ENCODE data around the gene TSHB. TPM values are rescaled to one million over a fixed set of nuclear protein-coding genes. Genes with fewer than 3 reads are reported as not detected.

TSHB gene
- total RNA-seq, 1 experiment from 2014 or later = not detected

DNA sequence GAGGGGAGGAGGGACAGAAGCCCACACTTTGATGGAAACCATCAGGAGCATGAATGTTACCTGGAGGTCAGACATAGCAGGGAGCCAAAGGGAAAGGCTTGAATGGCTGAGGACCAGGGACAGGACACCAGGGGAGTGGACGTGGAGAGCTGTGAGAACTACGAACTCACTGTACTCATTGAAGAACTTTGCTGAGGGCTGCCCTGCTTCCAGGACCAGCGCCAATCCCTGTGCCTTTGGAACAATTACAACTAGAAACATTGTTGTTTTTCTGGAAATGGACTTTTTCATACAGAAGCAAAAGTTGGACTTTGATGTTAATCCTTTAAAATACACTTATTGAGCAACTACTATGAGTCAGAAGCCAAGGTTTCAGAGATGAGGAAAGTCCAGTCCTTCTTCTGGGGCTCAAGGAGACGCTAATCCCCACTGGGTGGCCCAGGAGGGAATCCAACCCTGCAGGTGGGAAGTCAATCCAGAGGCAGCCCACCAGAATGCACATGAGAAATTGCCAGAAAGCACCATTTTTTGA is 46.8 kb downstream of the TSHB start:
- Histone ChIP-seq H3K9me2 (ENCODE audit: insufficient read depth) (no peaks in the 10 kb centered on the region), H3K4me2 (ENCODE audit: low read length) (no peak overlapping the region), H3K9ac (ENCODE audit: low read length) (no peak overlapping the region), H3K27ac (ENCODE audit: low read depth, low read length) (no peak overlapping the region), H3K36me3 (ENCODE audit: control insufficient read depth in 1 of 2, insufficient read depth in 2 of 2, low read length in 2 of 2) (no peaks in the 10 kb centered on the region), H3K27me3 (ENCODE audit: insufficient read depth, low read length) (no peaks in the 10 kb centered on the region), H3K9me3 (ENCODE audit: control insufficient read depth in 1 of 2, insufficient read depth in 1 of 2, low read depth in 1 of 2, low read length in 2 of 2) (no peaks in the 10 kb centered on the region), H4K20me1 (ENCODE audit: insufficient read depth) (no peaks in the 10 kb centered on the region), H3K4me3 (replicated peaks in 1 of 2; ENCODE audit: low read depth in 1 of 2, low read length in 2 of 2) (no peak overlapping the region), H3K4me1 (ENCODE audit: control insufficient read depth in 1 of 2, insufficient read depth in 2 of 2, low read length in 2 of 2) (no peaks in the 10 kb centered on the region), H3K79me2 (ENCODE audit: insufficient read depth, low read length) (no peaks in the 10 kb centered on the region), H2AFZ (ENCODE audit: low read depth, low read length, poor library complexity, severe bottlenecking) (no peak overlapping the region)
- intact Hi-C loops (cut with micrococcal nuclease) = no loop called here
- DNase-seq (ENCODE audit: low read depth, low spot score) = no peak
- ATAC-seq = no peak
- RAD21 ChIA-PET (ENCODE audit: low non-redundant PET in 1 of 2, low total read pairs in 2 of 2, uncharacterized antibody in 2 of 2, unreplicated experiment in 2 of 2) = no interaction called here
- no TSS peak for BruUV-seq (replicated peaks)
- no peak for TF ChIP-seq YY1 (IDR thresholded peaks at IDR 0.05; ENCODE audit: extremely low read depth, insufficient replicate concordance, low read depth, low read length)
- no peak for TF ChIP-seq POLR2A (IDR thresholded peaks at IDR 0.05; ENCODE audit: borderline replicate concordance, extremely low read depth, insufficient read depth, insufficient read length)
- TF ChIP-seq REST (IDR thresholded peaks at IDR 0.05; ENCODE audit: low read depth) = no peak
- POLR2A ChIA-PET = no interaction called here
- CTCF ChIA-PET = no interaction called here

GRCh38 chr1:115077286-115077983 is 47.8 kb downstream of the TSHB start:
- intact Hi-C loops (cut with micrococcal nuclease) = no loop called here
- no peak for DNase-seq (ENCODE audit: low read depth, low spot score)
- no peaks in the 10 kb centered on the region for H3K9me3 ChIP-seq (ENCODE audit: control insufficient read depth in 1 of 2, insufficient read depth in 1 of 2, low read depth in 1 of 2, low read length in 2 of 2)
- ChIA-PET RAD21 (ENCODE audit: low non-redundant PET in 1 of 2, low total read pairs in 2 of 2, uncharacterized antibody in 2 of 2, unreplicated experiment in 2 of 2) (no interaction called here), POLR2A (no interaction called here), CTCF (no interaction called here)
- H4K20me1 ChIP-seq (ENCODE audit: insufficient read depth) = no peaks in the 10 kb centered on the region
- ATAC-seq = no peak
- no peaks in the 10 kb centered on the region for H3K27me3 ChIP-seq (ENCODE audit: insufficient read depth, low read length)
- no peak overlapping the region for H3K4me2 ChIP-seq (ENCODE audit: low read length)
- no peaks in the 10 kb centered on the region for H3K4me1 ChIP-seq (ENCODE audit: control insufficient read depth in 1 of 2, insufficient read depth in 2 of 2, low read length in 2 of 2)
- no peaks in the 10 kb centered on the region for H3K36me3 ChIP-seq (ENCODE audit: control insufficient read depth in 1 of 2, insufficient read depth in 2 of 2, low read length in 2 of 2)
- no peak overlapping the region for H2AFZ ChIP-seq (ENCODE audit: low read depth, low read length, poor library complexity, severe bottlenecking)
- H3K9me2 ChIP-seq (ENCODE audit: insufficient read depth) = no peaks in the 10 kb centered on the region
- TF ChIP-seq YY1 (IDR thresholded peaks at IDR 0.05; ENCODE audit: extremely low read depth, insufficient replicate concordance, low read depth, low read length) = no peak
- H3K4me3 ChIP-seq (replicated peaks in 1 of 2; ENCODE audit: low read depth in 1 of 2, low read length in 2 of 2) = no peak overlapping the region
- no TSS peak for BruUV-seq (replicated peaks)
- H3K79me2 ChIP-seq (ENCODE audit: insufficient read depth, low read length) = no peaks in the 10 kb centered on the region
- H3K9ac ChIP-seq (ENCODE audit: low read length) = no peak overlapping the region
- H3K27ac ChIP-seq (ENCODE audit: low read depth, low read length) = no peak overlapping the region

Data from HCT116 (cell line).